HEK293 (cell line): Measurements from ENCODE around the gene ANO2.

Source experiments
- CTCF ChIA-PET: fragments of 350-600 bp; formaldehyde crosslinking; extraction: SDS; loops from one replicate; lab custom pipeline; 2021; ENCODE audit warnings: antibody characterized with exemption; lab: Yijun Ruan, JAX
- POLR2A ChIA-PET: fragments of 300-600 bp; formaldehyde crosslinking; extraction: SDS; loops from one replicate; lab custom pipeline; 2020; ENCODE audit warnings: antibody characterized with exemption, inconsistent platforms; lab: Yijun Ruan, JAX
- H3K27ac ChIP-seq: fragments of 200-500 bp; sonication (Bioruptor generic); 2 replicates; pipeline ENCODE4 v1.5.1; 2014; ENCODE audit warnings: low read depth, low read length, control low read depth, inconsistent platforms; ENCODE audit errors: extremely low read depth
- H3K36me3 ChIP-seq, 2 experiments: fragments of 200-500 bp in 1 of 2; sonication (Bioruptor generic) in 1 of 2; 1 replicate in 1 of 2; 2 replicates in 1 of 2; pipeline ENCODE4 v1.5.1; 2014 to 2017; ENCODE audit warnings: inconsistent platforms in 2 of 2, low read length in 2 of 2; ENCODE audit not compliant: control insufficient read depth in 2 of 2, insufficient read depth in 1 of 2
- H3K4me1 ChIP-seq: fragments of 200-500 bp; sonication (Bioruptor generic); 2 replicates; pipeline ENCODE4 v1.5.1; 2014; ENCODE audit warnings: mild to moderate bottlenecking, low read length, inconsistent platforms; ENCODE audit not compliant: control insufficient read depth, insufficient read depth
- H3K4me3 ChIP-seq: 2 replicates; pipeline ENCODE4 v1.5.1; 2011; ENCODE audit warnings: low read depth, mild to moderate bottlenecking, control low read depth, low read length, moderate library complexity
- H3K9me3 ChIP-seq: fragments of 200-500 bp; sonication (Bioruptor generic); 2 replicates; pipeline ENCODE4 v1.5.1; 2014; ENCODE audit warnings: low read depth, low read length, inconsistent platforms; ENCODE audit not compliant: control insufficient read depth, insufficient read depth
- KLF1 ChIP-seq: fragments of 450-650 bp; formaldehyde crosslinking; IDR thresholded peaks from 2 replicates; pipeline ENCODE4 v1.5.1; 2016; ENCODE audit warnings: missing biosample characterization, missing genetic modification characterization
- KLF16 ChIP-seq: fragments of 450-650 bp; formaldehyde crosslinking; IDR thresholded peaks from 2 replicates; pipeline ENCODE4 v1.5.1; 2017; ENCODE audit warnings: missing biosample characterization, missing genetic modification characterization
- SCRT1 ChIP-seq: fragments of 450-650 bp; formaldehyde crosslinking; IDR thresholded peaks from 2 replicates; pipeline ENCODE4 v1.5.1; 2016; ENCODE audit warnings: missing biosample characterization, missing genetic modification characterization, borderline replicate concordance
- SCRT2 ChIP-seq: fragments of 450-650 bp; formaldehyde crosslinking; IDR thresholded peaks from 2 replicates; pipeline ENCODE4 v1.5.1; 2016; ENCODE audit warnings: missing biosample characterization, missing genetic modification characterization
- ZBTB8A ChIP-seq: fragments of 450-650 bp; formaldehyde crosslinking; IDR thresholded peaks from 2 replicates; pipeline ENCODE4 v1.5.1; 2016; ENCODE audit warnings: missing biosample characterization, missing genetic modification characterization
- ZNF174 ChIP-seq: fragments of 450-650 bp; formaldehyde crosslinking; IDR thresholded peaks from 2 replicates; pipeline ENCODE4 v1.5.0; 2017; ENCODE audit warnings: missing biosample characterization, mild to moderate bottlenecking, missing genetic modification characterization
- ZNF175 ChIP-seq: fragments of 450-650 bp; formaldehyde crosslinking; IDR thresholded peaks from 2 replicates; pipeline ENCODE4 v1.5.1; 2016; ENCODE audit warnings: missing biosample characterization, missing genetic modification characterization
- ZNF2 ChIP-seq: fragments of 450-650 bp; formaldehyde crosslinking; IDR thresholded peaks from 2 replicates; pipeline ENCODE4 v1.5.1; 2016; ENCODE audit warnings: missing biosample characterization, missing genetic modification characterization
- ZNF239 ChIP-seq: fragments of 450-650 bp; formaldehyde crosslinking; IDR thresholded peaks from 2 replicates; pipeline ENCODE4 v1.5.1; 2016; ENCODE audit warnings: missing biosample characterization, missing genetic modification characterization
- ZNF248 ChIP-seq: fragments of 450-650 bp; formaldehyde crosslinking; IDR thresholded peaks from 2 replicates; pipeline ENCODE4 v1.5.1; 2017; ENCODE audit warnings: missing biosample characterization, missing genetic modification characterization
- ZNF311 ChIP-seq: fragments of 450-650 bp; formaldehyde crosslinking; IDR thresholded peaks from 2 replicates; pipeline ENCODE4 v1.5.1; 2017; ENCODE audit warnings: missing biosample characterization, missing genetic modification characterization, borderline replicate concordance
- ZNF324 ChIP-seq: fragments of 450-650 bp; formaldehyde crosslinking; IDR thresholded peaks from 2 replicates; pipeline ENCODE4 v1.5.1; 2016; ENCODE audit warnings: missing biosample characterization, missing genetic modification characterization
- ZNF423 ChIP-seq: fragments of 450-650 bp; formaldehyde crosslinking; IDR thresholded peaks from 2 replicates; pipeline ENCODE4 v1.5.1; 2016; ENCODE audit warnings: missing biosample characterization, missing genetic modification characterization
- ZNF473 ChIP-seq: fragments of 450-650 bp; formaldehyde crosslinking; IDR thresholded peaks from 2 replicates; pipeline ENCODE4 v1.5.1; 2017; ENCODE audit warnings: missing biosample characterization, missing genetic modification characterization
- ZNF571 ChIP-seq: fragments of 450-650 bp; formaldehyde crosslinking; IDR thresholded peaks from 2 replicates; pipeline ENCODE4 v1.5.0; 2017; ENCODE audit warnings: missing biosample characterization, missing genetic modification characterization
- ZNF707 ChIP-seq: fragments of 450-650 bp; formaldehyde crosslinking; IDR thresholded peaks from 2 replicates; pipeline ENCODE4 v1.5.1; 2016; ENCODE audit warnings: missing biosample characterization, missing genetic modification characterization
- ZNF768 ChIP-seq: fragments of 450-650 bp; formaldehyde crosslinking; IDR thresholded peaks from 2 replicates; pipeline ENCODE4 v1.5.1; 2018; ENCODE audit warnings: missing biosample characterization, mild to moderate bottlenecking, missing genetic modification characterization
- TF ChIP-seq, protein P1 (sequence below): fragments of 450-650 bp; formaldehyde crosslinking; IDR thresholded peaks from 2 replicates; pipeline ENCODE4 v1.5.1; 2016; ENCODE audit warnings: missing biosample characterization, missing genetic modification characterization, borderline replicate concordance
- TF ChIP-seq, protein P2 (sequence below): fragments of 450-650 bp; formaldehyde crosslinking; IDR thresholded peaks from 2 replicates; pipeline ENCODE4 v1.5.1; 2016; ENCODE audit warnings: missing biosample characterization, missing genetic modification characterization
- TF ChIP-seq, protein P3 (sequence below): sonication (generic); formaldehyde crosslinking; IDR thresholded peaks from 2 replicates; pipeline ENCODE4 v1.8.1; 2022; ENCODE audit warnings: mild to moderate bottlenecking, moderate library complexity, missing genetic modification reagents

The ANO2 gene

DNA sequence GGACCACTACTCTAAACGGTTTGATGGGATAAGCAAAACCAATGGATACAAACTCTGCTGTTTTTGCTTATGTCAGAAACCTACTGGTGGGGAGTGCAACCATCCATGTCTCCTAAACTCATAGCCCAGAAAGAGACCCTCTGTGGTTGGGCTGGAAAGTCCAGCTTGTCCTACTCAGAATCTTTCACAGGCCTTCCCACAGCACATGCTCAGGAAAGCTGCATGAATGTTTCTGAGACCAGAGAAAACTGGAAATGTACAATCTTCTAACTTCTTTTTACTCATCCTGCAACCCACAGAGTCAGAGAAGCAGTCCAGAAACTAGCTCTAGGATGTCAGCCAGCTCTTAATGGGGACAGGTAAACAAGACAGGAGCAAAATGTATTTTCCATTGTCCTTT is 73.3 kb downstream of the ANO2 start:
- H3K4me1 ChIP-seq, result no peaks in the 10 kb centered on the region
- H3K9me3 ChIP-seq, result no peaks in the 10 kb centered on the region
- CTCF ChIA-PET, result interaction anchor here (0.6 to 1.4 kb wide), 8 partner anchors 23 to 785 kb away, joined by 3 to 13 read pairs (median 3); no protein-coding TSS in a partner anchor
- TF ChIP-seq ZNF768 (tag by site-specific recombination) (no peak), KLF16 (no peak), SCRT1 (tag by site-specific recombination) (no peak), ZNF239 (no peak), ZNF248 (tag by site-specific recombination) (no peak), KLF1 (tag by site-specific recombination) (no peak), ZNF707 (tag by site-specific recombination) (no peak)
- POLR2A ChIA-PET, result no interaction called here
- no peak overlapping the region for H3K4me3 ChIP-seq
- H3K27ac ChIP-seq, result no peak overlapping the region
- H3K36me3 ChIP-seq, result no peaks in the 10 kb centered on the region

DNA sequence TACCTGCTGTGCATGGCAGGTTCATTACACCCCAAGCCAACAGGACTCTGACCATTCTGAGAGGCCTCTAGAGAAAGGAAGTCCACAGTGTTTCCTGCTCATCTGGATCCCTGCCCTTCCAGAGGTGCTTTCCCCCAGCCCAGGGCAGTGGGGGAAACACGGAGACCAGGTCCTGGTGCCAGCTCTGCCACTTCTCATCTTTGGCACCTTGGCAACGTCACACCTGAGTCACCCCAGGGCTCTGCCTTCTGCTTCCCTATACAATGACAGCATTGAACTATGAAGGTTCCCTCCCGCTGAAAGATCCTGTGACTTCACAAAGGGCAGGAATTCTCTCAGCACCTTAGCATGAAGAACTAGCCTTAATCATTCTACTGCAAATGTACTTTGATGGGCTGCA is 74.9 kb downstream of the ANO2 start:
- no peaks in the 10 kb centered on the region for H3K36me3 ChIP-seq
- H3K9me3 ChIP-seq, result no peaks in the 10 kb centered on the region
- H3K4me3 ChIP-seq, result no peak overlapping the region
- CTCF ChIA-PET, result interaction anchor here (0.5 to 0.7 kb wide), 2 partner anchors 17 to 204 kb away, joined by 3 to 7 read pairs; no protein-coding TSS in a partner anchor
- H3K27ac ChIP-seq, result no peak overlapping the region
- POLR2A ChIA-PET, result no interaction called here
- H3K4me1 ChIP-seq, result no peaks in the 10 kb centered on the region
- TF ChIP-seq ZNF571 (no peak), ZNF174 (tag by site-specific recombination) (no peak)
- TF ChIP-seq, protein P1, sequence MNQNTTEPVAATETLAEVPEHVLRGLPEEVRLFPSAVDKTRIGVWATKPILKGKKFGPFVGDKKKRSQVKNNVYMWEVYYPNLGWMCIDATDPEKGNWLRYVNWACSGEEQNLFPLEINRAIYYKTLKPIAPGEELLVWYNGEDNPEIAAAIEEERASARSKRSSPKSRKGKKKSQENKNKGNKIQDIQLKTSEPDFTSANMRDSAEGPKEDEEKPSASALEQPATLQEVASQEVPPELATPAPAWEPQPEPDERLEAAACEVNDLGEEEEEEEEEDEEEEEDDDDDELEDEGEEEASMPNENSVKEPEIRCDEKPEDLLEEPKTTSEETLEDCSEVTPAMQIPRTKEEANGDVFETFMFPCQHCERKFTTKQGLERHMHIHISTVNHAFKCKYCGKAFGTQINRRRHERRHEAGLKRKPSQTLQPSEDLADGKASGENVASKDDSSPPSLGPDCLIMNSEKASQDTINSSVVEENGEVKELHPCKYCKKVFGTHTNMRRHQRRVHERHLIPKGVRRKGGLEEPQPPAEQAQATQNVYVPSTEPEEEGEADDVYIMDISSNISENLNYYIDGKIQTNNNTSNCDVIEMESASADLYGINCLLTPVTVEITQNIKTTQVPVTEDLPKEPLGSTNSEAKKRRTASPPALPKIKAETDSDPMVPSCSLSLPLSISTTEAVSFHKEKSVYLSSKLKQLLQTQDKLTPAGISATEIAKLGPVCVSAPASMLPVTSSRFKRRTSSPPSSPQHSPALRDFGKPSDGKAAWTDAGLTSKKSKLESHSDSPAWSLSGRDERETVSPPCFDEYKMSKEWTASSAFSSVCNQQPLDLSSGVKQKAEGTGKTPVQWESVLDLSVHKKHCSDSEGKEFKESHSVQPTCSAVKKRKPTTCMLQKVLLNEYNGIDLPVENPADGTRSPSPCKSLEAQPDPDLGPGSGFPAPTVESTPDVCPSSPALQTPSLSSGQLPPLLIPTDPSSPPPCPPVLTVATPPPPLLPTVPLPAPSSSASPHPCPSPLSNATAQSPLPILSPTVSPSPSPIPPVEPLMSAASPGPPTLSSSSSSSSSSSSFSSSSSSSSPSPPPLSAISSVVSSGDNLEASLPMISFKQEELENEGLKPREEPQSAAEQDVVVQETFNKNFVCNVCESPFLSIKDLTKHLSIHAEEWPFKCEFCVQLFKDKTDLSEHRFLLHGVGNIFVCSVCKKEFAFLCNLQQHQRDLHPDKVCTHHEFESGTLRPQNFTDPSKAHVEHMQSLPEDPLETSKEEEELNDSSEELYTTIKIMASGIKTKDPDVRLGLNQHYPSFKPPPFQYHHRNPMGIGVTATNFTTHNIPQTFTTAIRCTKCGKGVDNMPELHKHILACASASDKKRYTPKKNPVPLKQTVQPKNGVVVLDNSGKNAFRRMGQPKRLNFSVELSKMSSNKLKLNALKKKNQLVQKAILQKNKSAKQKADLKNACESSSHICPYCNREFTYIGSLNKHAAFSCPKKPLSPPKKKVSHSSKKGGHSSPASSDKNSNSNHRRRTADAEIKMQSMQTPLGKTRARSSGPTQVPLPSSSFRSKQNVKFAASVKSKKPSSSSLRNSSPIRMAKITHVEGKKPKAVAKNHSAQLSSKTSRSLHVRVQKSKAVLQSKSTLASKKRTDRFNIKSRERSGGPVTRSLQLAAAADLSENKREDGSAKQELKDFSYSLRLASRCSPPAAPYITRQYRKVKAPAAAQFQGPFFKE (tag by site-specific recombination), result no peak

DNA sequence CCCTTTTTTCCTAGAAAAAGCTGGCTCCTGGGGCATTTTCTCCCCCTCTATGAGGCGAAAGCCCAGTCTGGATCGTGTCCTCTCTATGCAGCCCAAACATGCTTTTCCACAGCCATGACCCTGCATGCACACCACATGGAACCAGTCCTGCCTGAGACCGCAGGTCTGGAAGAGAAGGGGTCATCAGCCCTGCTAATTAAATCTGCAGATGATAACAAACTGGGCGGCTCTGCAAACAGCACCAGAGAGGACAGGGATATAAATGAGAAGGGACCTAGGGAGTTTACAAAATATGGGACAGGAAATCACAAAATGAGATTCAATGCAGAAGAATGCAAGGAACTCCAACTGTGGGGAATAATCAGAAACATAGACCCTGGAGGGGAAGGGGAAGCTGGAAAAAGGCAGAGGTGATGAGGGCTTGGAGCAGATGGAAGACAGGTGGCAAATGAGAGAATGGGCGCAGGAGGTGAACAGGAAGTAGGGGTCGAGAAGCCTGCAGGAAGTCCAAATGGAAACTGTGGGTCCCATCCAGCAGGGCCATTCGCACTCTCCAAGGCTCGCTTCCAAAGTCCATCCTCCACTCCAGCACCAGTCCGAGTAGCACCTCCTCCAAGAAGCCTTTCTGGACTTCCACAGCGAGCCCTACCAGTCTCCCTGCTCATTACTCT is 76.3 kb downstream of the ANO2 start:
- POLR2A ChIA-PET, result no interaction called here
- TF ChIP-seq ZNF423 (tag by site-specific recombination) (no peak), ZNF2 (tag by site-specific recombination) (no peak), ZNF473 (tag by site-specific recombination) (no peak), ZNF311 (tag by site-specific recombination) (no peak), ZBTB8A (tag by site-specific recombination) (no peak), ZNF324 (no peak), ZNF175 (tag by site-specific recombination) (no peak), SCRT2 (no peak)
- TF ChIP-seq, protein P2, sequence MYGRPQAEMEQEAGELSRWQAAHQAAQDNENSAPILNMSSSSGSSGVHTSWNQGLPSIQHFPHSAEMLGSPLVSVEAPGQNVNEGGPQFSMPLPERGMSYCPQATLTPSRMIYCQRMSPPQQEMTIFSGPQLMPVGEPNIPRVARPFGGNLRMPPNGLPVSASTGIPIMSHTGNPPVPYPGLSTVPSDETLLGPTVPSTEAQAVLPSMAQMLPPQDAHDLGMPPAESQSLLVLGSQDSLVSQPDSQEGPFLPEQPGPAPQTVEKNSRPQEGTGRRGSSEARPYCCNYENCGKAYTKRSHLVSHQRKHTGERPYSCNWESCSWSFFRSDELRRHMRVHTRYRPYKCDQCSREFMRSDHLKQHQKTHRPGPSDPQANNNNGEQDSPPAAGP (tag by site-specific recombination), result no peak
- TF ChIP-seq, protein P3, sequence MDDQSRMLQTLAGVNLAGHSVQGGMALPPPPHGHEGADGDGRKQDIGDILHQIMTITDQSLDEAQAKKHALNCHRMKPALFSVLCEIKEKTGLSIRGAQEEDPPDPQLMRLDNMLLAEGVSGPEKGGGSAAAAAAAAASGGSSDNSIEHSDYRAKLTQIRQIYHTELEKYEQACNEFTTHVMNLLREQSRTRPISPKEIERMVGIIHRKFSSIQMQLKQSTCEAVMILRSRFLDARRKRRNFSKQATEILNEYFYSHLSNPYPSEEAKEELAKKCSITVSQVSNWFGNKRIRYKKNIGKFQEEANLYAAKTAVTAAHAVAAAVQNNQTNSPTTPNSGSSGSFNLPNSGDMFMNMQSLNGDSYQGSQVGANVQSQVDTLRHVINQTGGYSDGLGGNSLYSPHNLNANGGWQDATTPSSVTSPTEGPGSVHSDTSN (CRISPR knock-in tag), result no peak
- Histone ChIP-seq H3K27ac (no peak overlapping the region), H3K9me3 (no peaks in the 10 kb centered on the region), H3K4me1 (no peaks in the 10 kb centered on the region), H3K36me3 (no peaks in the 10 kb centered on the region), H3K4me3 (no peak overlapping the region)
- CTCF ChIA-PET, result no interaction called here
